Measurements from ENCODE around the gene IPO4.

The IPO4 gene

DNA sequence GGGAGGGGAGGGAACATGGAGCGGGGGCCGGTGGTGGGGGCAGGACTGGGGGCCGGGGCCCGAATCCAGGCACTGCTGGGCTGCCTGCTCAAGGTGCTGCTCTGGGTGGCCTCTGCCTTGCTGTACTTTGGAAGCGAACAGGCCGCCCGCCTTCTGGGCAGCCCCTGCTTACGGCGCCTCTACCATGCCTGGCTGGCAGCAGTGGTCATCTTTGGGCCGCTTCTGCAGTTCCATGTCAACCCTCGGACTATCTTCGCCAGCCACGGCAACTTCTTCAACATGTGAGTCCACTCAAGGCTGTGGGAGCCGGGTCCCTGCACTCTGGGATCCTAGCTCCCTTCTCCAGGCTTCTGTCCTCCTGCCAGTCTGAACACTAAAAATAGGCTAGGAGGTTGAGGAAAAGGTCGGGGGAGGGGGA, 57.1 kb downstream of the IPO4 start:
- H3K4me3 ChIP-seq: no peak overlapping the region
- TF ChIP-seq CTCF (IDR thresholded peaks at IDR 0.05): no peak
- DNase-seq (ENCODE audit: low spot score): no peak
- H3K27ac ChIP-seq: peak overlapping the region; percentile 4 to 39

DNA sequence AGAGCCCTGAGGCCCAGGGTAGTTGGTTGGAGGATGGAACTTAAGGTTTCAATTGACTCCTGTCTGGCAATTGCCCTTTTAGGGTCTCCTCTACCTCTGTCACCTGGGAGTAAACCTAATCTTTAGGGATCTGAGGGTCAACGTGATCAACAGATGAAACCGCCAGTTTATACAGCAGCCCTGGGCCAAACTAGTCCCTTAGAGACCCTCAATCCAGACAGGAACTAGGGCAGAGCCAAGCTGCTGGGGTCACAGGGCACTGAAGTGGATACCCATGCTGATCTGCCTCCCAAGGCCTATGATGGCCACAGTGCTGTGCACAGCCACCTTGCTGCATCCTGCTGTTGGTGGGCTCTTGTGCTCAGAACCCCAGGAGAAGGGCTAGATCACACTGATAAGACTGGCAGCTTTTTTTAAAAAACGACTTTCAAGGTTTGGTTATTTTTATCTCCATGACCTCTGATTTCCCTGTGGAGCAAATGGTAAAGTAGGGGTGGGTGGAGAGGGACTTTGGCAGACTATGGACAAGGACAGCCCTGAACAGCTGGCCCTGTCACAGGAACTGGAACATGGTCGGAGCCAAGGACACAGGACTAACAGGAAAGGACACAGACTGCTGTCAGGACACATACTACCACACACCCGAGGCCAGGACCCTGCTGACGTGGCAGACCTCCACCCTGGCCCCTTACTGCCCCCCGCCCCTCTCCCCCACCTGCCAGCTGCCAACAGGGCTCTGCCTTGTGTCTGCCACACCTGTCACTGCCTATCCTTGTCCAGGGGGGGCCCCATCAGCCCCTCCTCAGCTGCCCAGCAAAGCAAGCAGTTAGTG, 57.7 kb downstream of the IPO4 start:
- Histone ChIP-seq H3K4me3 (no peak overlapping the region), H3K27ac (peak overlapping the region; percentile 4 to 39)
- TF ChIP-seq CTCF (IDR thresholded peaks at IDR 0.05): no peak
- DNase-seq (ENCODE audit: low spot score): no peak

GRCh38 chr14:24130380-24130716, 58.3 kb downstream of the IPO4 start, which contains the start of gene FITM1:
Gene FITM1, plus strand, starts transcription at chr14:24130659. Its CDS starts 905 bp downstream, at chr14:24131564.
- H3K4me3 ChIP-seq: no peak within 1 kb of the TSS
- peak within 1 kb of the TSS; percentile 4 to 39 for H3K27ac ChIP-seq
- no peak for DNase-seq (ENCODE audit: low spot score)
- TF ChIP-seq CTCF (IDR thresholded peaks at IDR 0.05): no peak
